Ramos (cell line): Measurements from ENCODE around the gene GPC5.

ENCODE experiments used
- in situ Hi-C: fragments of 300-500 bp; cut with MboI; formaldehyde crosslinking; loops from one replicate; pipeline ENCODE4 v1.14.3; 2022; ENCODE audit warnings: low sequenced_read_pairs; ENCODE audit not compliant: unreplicated experiment

GPC5 gene

DNA sequence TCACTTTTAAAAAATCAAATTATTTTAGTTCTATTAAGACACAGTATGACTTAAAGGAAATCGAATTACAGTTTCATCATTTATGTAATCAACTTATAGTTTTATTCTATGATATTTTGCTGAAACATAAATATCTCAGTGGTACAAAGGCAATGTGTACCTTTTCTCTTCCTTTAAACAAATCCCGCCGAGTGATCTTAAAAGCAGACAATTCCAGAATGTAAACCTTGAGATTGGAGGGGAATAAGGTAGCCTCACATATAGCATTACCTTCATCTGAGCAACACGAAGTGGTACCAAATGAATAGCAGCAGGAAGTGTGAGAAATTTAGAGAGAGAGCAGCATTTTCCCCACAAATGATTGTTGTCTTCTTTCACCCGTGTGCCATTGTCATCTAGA is 986.0 kb downstream of the GPC5 start:
- in situ Hi-C loops: no loop called here

DNA sequence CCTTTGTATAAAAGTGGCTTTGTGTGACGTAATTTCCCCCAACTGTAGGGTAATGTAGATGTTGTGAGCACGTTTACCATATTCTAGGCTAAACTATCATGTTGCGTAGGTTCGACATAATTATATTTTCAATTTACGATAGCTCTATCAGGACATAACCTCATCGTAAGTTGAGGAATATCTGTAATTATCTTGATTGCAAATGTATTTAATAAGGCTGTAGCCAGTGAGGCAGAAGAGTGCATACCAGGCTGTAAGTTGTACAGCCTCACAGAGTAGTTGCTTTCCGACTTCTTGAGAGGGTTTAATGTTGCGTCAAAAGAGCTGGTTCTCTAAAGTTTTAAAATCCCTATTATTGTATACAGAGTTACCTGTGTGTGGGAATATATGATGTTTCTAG is 988.8 kb downstream of the GPC5 start:
- in situ Hi-C loops: no loop called here

- in situ Hi-C loops: no loop called here
Observed at GRCh38 chr13:92390217-92390616, 991.8 kb downstream of the GPC5 start.

DNA sequence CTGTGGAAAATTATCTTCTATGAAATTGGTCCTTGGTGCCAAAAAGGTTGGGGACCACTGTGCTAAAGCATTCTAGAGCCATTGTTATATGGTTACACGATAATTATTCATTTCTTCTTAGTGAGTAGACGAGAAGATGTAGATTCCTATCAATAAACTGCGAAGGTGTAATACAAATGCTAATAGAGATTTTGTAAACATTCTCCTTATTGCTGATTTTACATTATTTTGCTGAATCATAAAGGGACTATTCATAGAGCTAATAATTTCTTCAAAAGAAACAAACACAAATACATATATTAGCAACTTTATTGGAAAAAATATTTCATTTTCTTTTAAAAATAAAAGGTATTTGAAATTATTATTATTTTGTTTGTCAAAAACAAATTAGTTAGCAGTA is 1005.2 kb downstream of the GPC5 start:
- in situ Hi-C loops: no loop called here

- in situ Hi-C loops: no loop called here
Observed at GRCh38 chr13:92407858-92408257, 1009.4 kb downstream of the GPC5 start.

GRCh38 chr13:92412481-92412880 is 1014.1 kb downstream of the GPC5 start:
- in situ Hi-C loops: no loop called here

- in situ Hi-C loops: no loop called here
Observed at GRCh38 chr13:92412996-92413395, 1014.6 kb downstream of the GPC5 start.

- in situ Hi-C loops: no loop called here
Observed at GRCh38 chr13:92413452-92413851, 1015.0 kb downstream of the GPC5 start.

DNA sequence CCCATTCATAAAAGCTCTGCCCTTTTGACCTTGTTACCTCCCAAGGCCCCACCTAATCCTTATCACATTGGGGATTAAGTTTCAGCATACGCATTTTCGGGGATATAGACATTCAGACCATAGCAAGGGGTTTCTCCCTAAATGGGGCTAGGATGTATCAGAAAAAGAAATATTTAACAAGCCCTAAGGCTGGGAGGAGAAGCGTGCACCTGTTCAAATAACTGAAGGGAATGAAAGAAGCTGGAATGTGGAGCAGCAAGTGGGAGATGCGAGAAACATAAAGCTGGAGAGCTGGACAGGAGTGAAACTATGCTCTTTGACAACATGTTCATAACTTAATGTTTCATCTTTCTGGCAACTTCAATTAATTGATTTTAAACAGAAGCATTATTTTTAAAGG is 1016.4 kb downstream of the GPC5 start:
- in situ Hi-C loops: no loop called here

- in situ Hi-C loops: no loop called here
Observed at GRCh38 chr13:92415781-92416180, 1017.4 kb downstream of the GPC5 start.

- in situ Hi-C loops: no loop called here
Observed at GRCh38 chr13:92418818-92419412, 1020.5 kb downstream of the GPC5 start.

- in situ Hi-C loops: no loop called here
Observed at GRCh38 chr13:92429231-92429630, 1030.8 kb downstream of the GPC5 start.

- in situ Hi-C loops: no loop called here
Observed at GRCh38 chr13:92433386-92433785, 1035.0 kb downstream of the GPC5 start.

DNA sequence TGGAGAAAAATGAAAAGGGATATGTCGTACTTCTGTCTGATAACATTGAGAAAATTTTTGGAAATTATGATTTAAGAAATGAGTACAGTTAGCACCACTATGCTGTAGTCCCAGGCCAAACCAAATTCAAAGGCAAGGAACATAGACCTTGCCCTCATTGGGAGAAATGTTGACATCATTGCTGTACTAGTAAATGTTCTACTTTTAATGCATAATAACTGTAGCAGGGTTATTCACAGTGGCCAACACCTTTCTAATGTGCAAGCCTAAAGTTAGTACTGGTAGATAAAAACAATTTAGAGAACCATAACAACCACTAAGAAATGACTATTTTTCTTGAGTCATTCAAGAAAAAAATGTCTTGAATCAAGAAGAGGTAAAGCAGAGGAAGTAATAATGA is 1035.5 kb downstream of the GPC5 start:
- in situ Hi-C loops: no loop called here

DNA sequence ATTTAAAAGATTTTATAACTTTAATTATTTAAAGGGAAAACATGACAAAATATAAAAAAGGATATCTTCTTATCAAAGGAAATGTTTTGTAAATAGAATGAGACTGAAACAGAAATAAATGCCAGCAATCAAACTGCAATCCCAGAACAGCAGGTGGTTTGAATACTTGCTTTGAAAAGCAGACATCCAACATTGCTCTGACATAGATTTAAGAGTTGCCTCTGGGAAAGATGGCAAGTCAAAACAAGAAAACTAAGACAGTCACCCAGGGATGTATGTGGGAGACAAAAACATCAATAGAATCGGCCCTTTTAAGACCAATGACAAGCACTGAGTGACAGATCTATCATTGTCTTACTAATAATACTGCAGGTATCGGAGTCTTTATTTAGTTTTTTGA is 1038.5 kb downstream of the GPC5 start:
- in situ Hi-C loops: no loop called here

DNA sequence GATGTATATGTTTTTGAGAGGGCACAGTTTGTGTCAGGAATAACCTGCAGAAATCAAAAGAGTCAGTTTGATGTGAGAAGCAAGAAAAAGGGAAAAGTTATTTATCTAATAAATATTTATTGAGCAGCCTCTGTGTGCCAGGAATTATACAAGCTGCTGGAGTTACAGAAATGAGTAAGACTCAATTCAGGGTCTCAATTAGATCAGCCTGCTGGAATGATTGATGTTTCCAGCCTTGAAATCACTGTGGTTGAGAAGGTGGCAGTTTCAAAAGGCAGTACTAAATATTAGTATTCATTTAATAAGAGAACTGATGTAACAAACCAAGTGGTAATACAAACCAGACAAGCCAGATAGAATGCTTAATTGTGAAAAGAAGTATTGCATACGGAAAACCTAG is 1045.8 kb downstream of the GPC5 start:
- in situ Hi-C loops: no loop called here

- in situ Hi-C loops: no loop called here
Observed at GRCh38 chr13:92451060-92451459, 1052.6 kb downstream of the GPC5 start.

- in situ Hi-C loops: no loop called here
Observed at GRCh38 chr13:92452840-92453239, 1054.4 kb downstream of the GPC5 start.

- in situ Hi-C loops: no loop called here
Observed at GRCh38 chr13:92459306-92459705, 1060.9 kb downstream of the GPC5 start.

DNA sequence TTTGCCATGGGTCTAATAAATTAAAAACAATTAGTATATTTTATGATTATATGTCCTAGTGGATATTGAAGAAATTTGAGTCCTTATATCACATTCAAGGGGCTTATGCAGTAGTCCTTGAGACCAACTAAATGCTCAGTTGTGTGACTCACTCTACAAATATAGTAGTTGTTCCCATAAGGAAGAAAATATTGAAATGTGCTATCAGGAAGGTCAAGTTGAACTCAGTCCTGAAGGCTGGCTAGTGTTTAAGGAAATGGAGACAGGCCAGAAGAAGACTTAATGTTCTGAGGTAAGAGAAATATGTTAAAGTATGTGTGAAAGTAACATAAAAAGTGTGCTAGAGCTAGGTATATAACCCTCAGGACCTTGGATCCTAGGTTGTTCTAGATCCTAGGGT is 1062.1 kb downstream of the GPC5 start:
- in situ Hi-C loops: no loop called here

DNA sequence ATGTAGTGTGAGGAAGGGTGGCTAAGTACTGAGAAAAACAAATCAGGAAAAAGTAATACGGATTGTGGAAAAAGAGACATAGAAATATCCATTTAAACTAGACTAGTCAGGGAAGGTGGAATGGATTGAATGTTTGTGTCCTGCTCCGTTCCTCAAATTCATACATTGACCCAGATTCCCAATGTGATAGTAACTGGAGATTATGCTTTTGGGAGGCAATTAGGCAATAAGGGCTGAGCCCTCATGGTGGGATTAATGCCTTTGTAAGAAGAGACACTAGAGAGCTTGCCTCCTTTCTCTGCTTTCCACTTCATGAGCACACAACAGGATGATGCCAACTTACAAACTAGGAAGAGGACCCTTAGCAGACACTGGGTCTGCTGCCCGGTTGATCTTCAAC is 1063.0 kb downstream of the GPC5 start:
- in situ Hi-C loops: no loop called here

- in situ Hi-C loops: no loop called here
Observed at GRCh38 chr13:92461831-92462230, 1063.4 kb downstream of the GPC5 start.

DNA sequence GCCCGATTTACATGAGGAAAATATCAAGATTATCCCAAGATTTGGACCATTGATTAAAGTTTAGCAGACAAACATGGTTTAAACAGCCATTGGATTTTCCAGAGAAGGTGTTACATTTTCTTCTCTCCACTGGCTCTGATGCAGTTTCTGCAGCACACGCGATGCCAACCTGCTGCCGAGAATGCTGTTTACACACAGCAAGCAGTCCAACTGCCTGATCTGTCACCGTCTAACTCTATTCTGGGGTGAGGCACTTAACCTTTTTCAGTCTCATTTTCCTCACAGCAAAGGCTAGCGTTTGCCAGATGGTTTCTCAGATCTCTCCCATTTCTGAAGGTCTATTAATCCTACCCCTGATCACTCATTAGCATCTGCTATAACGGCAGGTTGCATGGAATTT is 1064.7 kb downstream of the GPC5 start:
- in situ Hi-C loops: no loop called here
